Upper lobe of left lung (tissue), 4 donors: ENCODE results near the gene CST9L.

Experiments
- POLR2A ChIP-seq, 4 donors: fragments of 450-650 bp; IDR thresholded peaks; one replicate each; pipeline ENCODE4 v1.5.1; 2016 to 2017; ENCODE audit warnings: antibody characterized with exemption in 4 of 4, mild to moderate bottlenecking in 2 of 4
- TF ChIP-seq, protein P1 (sequence below), 6 experiments: fragments of 450-650 bp in 4 of 6; fragments of 200-600 bp in 2 of 6; sonication (generic) in 2 of 6; IDR thresholded peaks; one replicate each; pipeline ENCODE4 v1.5.1; 2016 to 2019; ENCODE audit warnings: antibody characterized with exemption in 6 of 6

GRCh38 chr20:23569570-23569969 lies 1.3 kb upstream of the CST9L start:
- TF ChIP-seq, protein P1, sequence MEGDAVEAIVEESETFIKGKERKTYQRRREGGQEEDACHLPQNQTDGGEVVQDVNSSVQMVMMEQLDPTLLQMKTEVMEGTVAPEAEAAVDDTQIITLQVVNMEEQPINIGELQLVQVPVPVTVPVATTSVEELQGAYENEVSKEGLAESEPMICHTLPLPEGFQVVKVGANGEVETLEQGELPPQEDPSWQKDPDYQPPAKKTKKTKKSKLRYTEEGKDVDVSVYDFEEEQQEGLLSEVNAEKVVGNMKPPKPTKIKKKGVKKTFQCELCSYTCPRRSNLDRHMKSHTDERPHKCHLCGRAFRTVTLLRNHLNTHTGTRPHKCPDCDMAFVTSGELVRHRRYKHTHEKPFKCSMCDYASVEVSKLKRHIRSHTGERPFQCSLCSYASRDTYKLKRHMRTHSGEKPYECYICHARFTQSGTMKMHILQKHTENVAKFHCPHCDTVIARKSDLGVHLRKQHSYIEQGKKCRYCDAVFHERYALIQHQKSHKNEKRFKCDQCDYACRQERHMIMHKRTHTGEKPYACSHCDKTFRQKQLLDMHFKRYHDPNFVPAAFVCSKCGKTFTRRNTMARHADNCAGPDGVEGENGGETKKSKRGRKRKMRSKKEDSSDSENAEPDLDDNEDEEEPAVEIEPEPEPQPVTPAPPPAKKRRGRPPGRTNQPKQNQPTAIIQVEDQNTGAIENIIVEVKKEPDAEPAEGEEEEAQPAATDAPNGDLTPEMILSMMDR (IDR thresholded peaks at IDR 0.05) = no peak
- TF ChIP-seq POLR2A (IDR thresholded peaks at IDR 0.05) = no peak
